Thyroid gland (tissue), 4 donors: ENCODE data around the gene NELL2.

ENCODE experiments used
- POLR2A ChIP-seq, 2 donors: fragments of 450-650 bp; IDR thresholded peaks; one replicate each; pipeline ENCODE4 v1.6.1; 2017; ENCODE audit warnings: antibody characterized with exemption in 2 of 2, mild to moderate bottlenecking in 2 of 2, moderate library complexity in 1 of 2
- TF ChIP-seq, protein P1 (sequence below), 6 experiments: fragments of 200-600 bp in 3 of 6; fragments of 450-650 bp in 3 of 6; sonication (generic) in 3 of 6; IDR thresholded peaks; one replicate each; pipeline ENCODE4 v1.5.1; 2016 to 2019; ENCODE audit warnings: antibody characterized with exemption in 6 of 6, mild to moderate bottlenecking in 2 of 6, inconsistent platforms in 1 of 6, moderate library complexity in 1 of 6

DNA sequence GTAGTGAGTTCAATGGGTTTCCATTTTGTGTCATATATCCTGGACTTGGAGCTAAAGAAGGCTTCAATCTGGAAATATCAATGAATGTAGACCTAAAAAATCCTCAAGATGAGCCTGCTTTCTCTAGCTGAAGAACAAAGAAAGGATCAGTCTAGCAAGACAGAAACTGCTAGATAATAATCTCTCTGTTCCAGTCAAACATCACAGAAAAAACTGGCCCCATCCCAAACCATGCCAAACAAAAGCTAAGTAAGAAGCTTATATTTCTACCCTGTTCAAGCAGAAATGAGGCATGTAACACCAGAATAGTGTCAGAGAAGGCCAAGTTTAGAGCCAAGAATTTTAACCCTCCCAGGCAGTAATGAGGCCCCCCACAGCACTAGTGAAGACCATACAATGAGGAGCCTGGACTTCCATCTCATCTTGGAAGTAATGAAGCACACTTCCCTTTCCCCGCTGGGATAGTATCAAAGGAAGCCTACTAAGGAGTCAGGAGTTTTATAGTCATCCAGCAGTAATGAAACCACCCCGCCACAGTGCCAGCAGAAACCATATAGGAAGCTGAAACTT lies 95.8 kb downstream of the NELL2 start:
- TF ChIP-seq, protein P1, sequence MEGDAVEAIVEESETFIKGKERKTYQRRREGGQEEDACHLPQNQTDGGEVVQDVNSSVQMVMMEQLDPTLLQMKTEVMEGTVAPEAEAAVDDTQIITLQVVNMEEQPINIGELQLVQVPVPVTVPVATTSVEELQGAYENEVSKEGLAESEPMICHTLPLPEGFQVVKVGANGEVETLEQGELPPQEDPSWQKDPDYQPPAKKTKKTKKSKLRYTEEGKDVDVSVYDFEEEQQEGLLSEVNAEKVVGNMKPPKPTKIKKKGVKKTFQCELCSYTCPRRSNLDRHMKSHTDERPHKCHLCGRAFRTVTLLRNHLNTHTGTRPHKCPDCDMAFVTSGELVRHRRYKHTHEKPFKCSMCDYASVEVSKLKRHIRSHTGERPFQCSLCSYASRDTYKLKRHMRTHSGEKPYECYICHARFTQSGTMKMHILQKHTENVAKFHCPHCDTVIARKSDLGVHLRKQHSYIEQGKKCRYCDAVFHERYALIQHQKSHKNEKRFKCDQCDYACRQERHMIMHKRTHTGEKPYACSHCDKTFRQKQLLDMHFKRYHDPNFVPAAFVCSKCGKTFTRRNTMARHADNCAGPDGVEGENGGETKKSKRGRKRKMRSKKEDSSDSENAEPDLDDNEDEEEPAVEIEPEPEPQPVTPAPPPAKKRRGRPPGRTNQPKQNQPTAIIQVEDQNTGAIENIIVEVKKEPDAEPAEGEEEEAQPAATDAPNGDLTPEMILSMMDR (IDR thresholded peaks at IDR 0.05) = no peak
- no peak for TF ChIP-seq POLR2A (IDR thresholded peaks at IDR 0.05)
